Measurements from ENCODE around the gene CLASP1. TPM values are rescaled to one million over a fixed set of nuclear protein-coding genes. Genes with fewer than 3 reads are reported as not detected.

Gene CLASP1
- total and polyA plus RNA-seq, 2 of the 8 experiments (the other 6 are each of a cell fraction or from before 2014, with no cell fraction given), result 7.3 to 53.9 TPM

- TF ChIP-seq SP2 (IDR thresholded peaks at IDR 0.05; ENCODE audit: low read length) (no peak), KDM5A (IDR thresholded peaks at IDR 0.05; ENCODE audit: low read length) (no peak)
Observed at GRCh38 chr2:121643877-121644276, 5.4 kb downstream of the CLASP1 start (continued).

All from H1 (cell line).